B cell (primary cell): Measurements from ENCODE around the gene ARL14EP. TPM values are rescaled to one million over a fixed set of nuclear protein-coding genes. Genes with fewer than 3 reads are reported as not detected.

Experiments used
- ATAC-seq: fragments of 200-7000 bp; cut with Tn5 transposase; one replicate; pipeline ENCODE4 v1.10.0; 2021; ENCODE audit warnings: low read depth, mild to moderate bottlenecking, moderate number of reproducible peaks, moderate library complexity
- CTCF ChIA-PET: fragments of 350-600 bp; sonication (Branson Sonifier 250); formaldehyde crosslinking; loops from one replicate; lab custom pipeline; 2021; ENCODE audit warnings: antibody characterized with exemption, inconsistent platforms; lab: Charles Lee
- POLR2A ChIA-PET: fragments of 350-600 bp; sonication (Branson Sonifier 250); formaldehyde crosslinking; loops from one replicate; lab custom pipeline; 2021; ENCODE audit warnings: antibody characterized with exemption; lab: Charles Lee
- DNase-seq: peaks from one replicate; pipeline ENCODE4 v3.0.0; 2013
- H2AFZ ChIP-seq: 2 replicates; pipeline ENCODE4 v1.6.1; 2012; ENCODE audit warnings: mild to moderate bottlenecking, low read depth, low read length; ENCODE audit not compliant: insufficient read depth, poor library complexity, severe bottlenecking
- H3K27ac ChIP-seq, 2 donors: 1 replicate in 1 of 2; 2 replicates in 1 of 2; pipeline ENCODE4 v1.5.1; 2012 to 2013; ENCODE audit warnings: low read length in 2 of 2, mild to moderate bottlenecking in 2 of 2, moderate library complexity in 1 of 2
- H3K27me3 ChIP-seq, 4 experiments: fragments of 200-600 bp in 1 of 4; sonication (generic) in 1 of 4; replicated peaks in 1 of 4; 1 replicate in 2 of 4; 2 replicates in 2 of 4; pipeline versions ENCODE4 v1.6.1 to v1.7.0; 2013 to 2016; ENCODE audit warnings: low read length in 3 of 4, mild to moderate bottlenecking in 2 of 4, mixed read lengths in 1 of 4, moderate library complexity in 1 of 4; ENCODE audit not compliant: insufficient read depth in 4 of 4, control insufficient read depth in 3 of 4; ENCODE audit errors: control extremely low read depth in 1 of 4
- H3K36me3 ChIP-seq, 2 experiments: replicated peaks in 1 of 2; 1 replicate in 1 of 2; 2 replicates in 1 of 2; pipeline versions ENCODE4 v1.6.1 to v1.7.1; 2013; ENCODE audit warnings: low read length in 1 of 2; ENCODE audit not compliant: insufficient read depth in 2 of 2, control insufficient read depth in 1 of 2; ENCODE audit errors: control extremely low read depth in 1 of 2, extremely low read depth in 1 of 2
- H3K4me1 ChIP-seq, 2 donors: fragments of 200-600 bp in 1 of 2; sonication (generic) in 1 of 2; 1 replicate in 1 of 2; 2 replicates in 1 of 2; pipeline versions ENCODE4 v1.5.1 to v1.6.1; 2013 to 2017; ENCODE audit warnings: low read length in 2 of 2; ENCODE audit not compliant: control insufficient read depth in 2 of 2, insufficient read depth in 2 of 2
- H3K4me2 ChIP-seq: replicated peaks from 2 replicates; pipeline ENCODE3; 2012; ENCODE audit warnings: mild to moderate bottlenecking, low read depth, low read length; ENCODE audit not compliant: poor library complexity, severe bottlenecking
- H3K4me3 ChIP-seq, 5 experiments: fragments of 200-600 bp in 1 of 5; sonication (generic) in 1 of 5; 1 replicate in 3 of 5; 2 replicates in 2 of 5; pipeline versions ENCODE4 v1.5.1 to v1.7.0; 2011 to 2016; ENCODE audit warnings: low read length in 4 of 5, mild to moderate bottlenecking in 4 of 5, low read depth in 2 of 5, control low read depth in 1 of 5, moderate library complexity in 1 of 5; ENCODE audit not compliant: insufficient read depth in 1 of 5; ENCODE audit errors: control extremely low read depth in 1 of 5, extremely low read depth in 1 of 5
- H3K79me2 ChIP-seq: fragments of 200-600 bp; sonication (generic); one replicate; pipeline ENCODE4 v1.6.0; 2016; ENCODE audit warnings: low read length; ENCODE audit not compliant: control insufficient read depth, insufficient read depth
- H3K9ac ChIP-seq: fragments of 200-600 bp; sonication (generic); 2 replicates; pipeline ENCODE4 v1.6.1; 2017; ENCODE audit warnings: mild to moderate bottlenecking, low read length, moderate library complexity
- H3K9me3 ChIP-seq, 3 donors: one replicate each; pipeline versions ENCODE4 v1.6.1 to v1.7.1; 2013; ENCODE audit warnings: low read length in 2 of 3; ENCODE audit not compliant: control insufficient read depth in 2 of 3, insufficient read depth in 1 of 3; ENCODE audit errors: control extremely low read depth in 1 of 3
- H4K20me1 ChIP-seq: 2 replicates; pipeline ENCODE4 v1.6.0; 2012; ENCODE audit warnings: mild to moderate bottlenecking, low read length; ENCODE audit not compliant: insufficient read depth, control insufficient read depth, poor library complexity, severe bottlenecking
- H3K27ac Mint-ChIP-seq: one replicate; pipeline ENCODE4 v1.8.0; 2021; ENCODE audit warnings: mixed read lengths
- H3K27me3 Mint-ChIP-seq: one replicate; pipeline ENCODE4 v1.8.0; 2021; ENCODE audit warnings: mixed read lengths
- H3K4me1 Mint-ChIP-seq: one replicate; pipeline ENCODE4 v1.8.0; 2021; ENCODE audit warnings: mixed read lengths
- H3K4me3 Mint-ChIP-seq: one replicate; pipeline ENCODE4 v1.8.0; 2021; ENCODE audit warnings: mixed read lengths
- H3K9me3 Mint-ChIP-seq: one replicate; pipeline ENCODE4 v1.8.0; 2022; ENCODE audit warnings: mixed read lengths; ENCODE audit not compliant: insufficient read depth
- EZH2 ChIP-seq: IDR thresholded peaks from 2 replicates; pipeline ENCODE4 v1.6.1; 2012; ENCODE audit warnings: borderline replicate concordance, low read depth, mild to moderate bottlenecking, moderate library complexity, low read length; ENCODE audit not compliant: insufficient read depth, poor library complexity, severe bottlenecking
- WGBS: methylation state at CpG from one replicate; pipeline ENCODE4 v1.1.5; 2013; ENCODE audit warnings: missing lambda C conversion rate; ENCODE audit not compliant: insufficient coverage; 5-methylcytosine and 5-hydroxymethylcytosine counted together
- intact Hi-C: fragments of 100-400 bp; cut with micrococcal nuclease; formaldehyde crosslinking; loops from one replicate; pipeline ENCODE4 v1.10.0; 2022
- polyA plus RNA-seq: library from polyadenylated mRNA; depleted of rRNA; stranded (reverse); fragments of >200 nt; gene quantifications from 2 replicates; pipeline ENCODE4 v1.2.3, GENCODE V29; 2012
- total RNA-seq, 2 donors: library from RNA; stranded (reverse); fragments of 120-200 nt in 1 of 2; gene quantifications; 1 replicate in 1 of 2; 2 replicates in 1 of 2; pipeline versions ENCODE4 v1.2.3 to v1.2.4, GENCODE V29; 2013 to 2022
- TF ChIP-seq, protein P1 (sequence below): fragments of 200-600 bp; IDR thresholded peaks from one replicate; pipeline ENCODE4 v1.8.0; 2022; ENCODE audit warnings: antibody characterized with exemption, mild to moderate bottlenecking

The ARL14EP gene
- total and polyA plus RNA-seq, 2 donors (not counting 1 experiment from before 2014, with no cell fraction given), result 19.9 to 47.3 TPM

DNA sequence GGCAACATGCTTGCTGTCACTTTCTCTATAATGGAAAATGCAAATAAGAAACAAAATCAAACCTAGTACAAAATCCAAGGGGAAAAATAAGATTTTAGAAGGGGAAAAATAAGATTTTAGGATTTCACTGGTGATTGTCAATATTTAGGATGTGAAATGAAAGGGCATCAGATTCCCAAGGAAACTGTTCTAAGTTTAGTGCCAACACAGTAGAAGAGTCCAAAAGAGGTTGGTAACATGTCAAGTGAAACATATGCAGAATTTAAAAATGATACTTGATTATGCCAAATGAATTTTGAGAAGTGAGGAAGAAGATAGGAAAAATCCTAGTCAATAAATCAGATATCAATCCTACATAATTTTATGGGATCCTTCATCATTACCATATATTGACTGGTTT, 45.7 kb upstream of the ARL14EP start:
- CTCF ChIA-PET, result no interaction called here
- Histone ChIP-seq H3K4me2 (no peak overlapping the region), H3K27me3 (peaks cover 0 to 3% (median 1%) of the 10 kb centered on the region in 4 experiments), H3K9ac (no peak overlapping the region), H4K20me1 (no peaks in the 10 kb centered on the region), H3K4me3 (no peak overlapping the region), H3K4me1 (peaks cover 9 to 14% of the 10 kb centered on the region in 2 donors), H3K9me3 (peaks cover 0 to 3% (median 0%) of the 10 kb centered on the region in 3 donors), H3K36me3 (no peaks in the 10 kb centered on the region), H2AFZ (no peak overlapping the region), H3K79me2 (no peaks in the 10 kb centered on the region), H3K27ac (no peak overlapping the region)
- POLR2A ChIA-PET, result no interaction called here
- no peak for DNase-seq
- H3K4me3 Mint-ChIP-seq, result no peak overlapping the region
- TF ChIP-seq, protein P1, sequence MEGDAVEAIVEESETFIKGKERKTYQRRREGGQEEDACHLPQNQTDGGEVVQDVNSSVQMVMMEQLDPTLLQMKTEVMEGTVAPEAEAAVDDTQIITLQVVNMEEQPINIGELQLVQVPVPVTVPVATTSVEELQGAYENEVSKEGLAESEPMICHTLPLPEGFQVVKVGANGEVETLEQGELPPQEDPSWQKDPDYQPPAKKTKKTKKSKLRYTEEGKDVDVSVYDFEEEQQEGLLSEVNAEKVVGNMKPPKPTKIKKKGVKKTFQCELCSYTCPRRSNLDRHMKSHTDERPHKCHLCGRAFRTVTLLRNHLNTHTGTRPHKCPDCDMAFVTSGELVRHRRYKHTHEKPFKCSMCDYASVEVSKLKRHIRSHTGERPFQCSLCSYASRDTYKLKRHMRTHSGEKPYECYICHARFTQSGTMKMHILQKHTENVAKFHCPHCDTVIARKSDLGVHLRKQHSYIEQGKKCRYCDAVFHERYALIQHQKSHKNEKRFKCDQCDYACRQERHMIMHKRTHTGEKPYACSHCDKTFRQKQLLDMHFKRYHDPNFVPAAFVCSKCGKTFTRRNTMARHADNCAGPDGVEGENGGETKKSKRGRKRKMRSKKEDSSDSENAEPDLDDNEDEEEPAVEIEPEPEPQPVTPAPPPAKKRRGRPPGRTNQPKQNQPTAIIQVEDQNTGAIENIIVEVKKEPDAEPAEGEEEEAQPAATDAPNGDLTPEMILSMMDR, result no peak
- no peak for TF ChIP-seq EZH2
- no peak for ATAC-seq
- H3K27ac Mint-ChIP-seq, result no peak overlapping the region
- H3K4me1 Mint-ChIP-seq, result peaks cover 10% of the 10 kb centered on the region
- H3K9me3 Mint-ChIP-seq, result no peaks in the 10 kb centered on the region
- intact Hi-C loops, result no loop called here
- peaks cover 26% of the 10 kb centered on the region for H3K27me3 Mint-ChIP-seq

GRCh38 chr11:30279796-30280195, 43.1 kb upstream of the ARL14EP start:
- Mint-ChIP-seq H3K4me1 (peaks cover 13% of the 10 kb centered on the region), H3K27me3 (peaks cover 12% of the 10 kb centered on the region), H3K4me3 (no peak overlapping the region), H3K27ac (no peak overlapping the region), H3K9me3 (no peaks in the 10 kb centered on the region)
- no peaks in the 10 kb centered on the region for H4K20me1 ChIP-seq
- no peaks in the 10 kb centered on the region for H3K36me3 ChIP-seq
- H2AFZ ChIP-seq, result no peak overlapping the region
- DNase-seq (no peak), ATAC-seq (no peak)
- no peaks in the 10 kb centered on the region for H3K79me2 ChIP-seq
- peaks cover 12 to 19% of the 10 kb centered on the region in 2 donors for H3K4me1 ChIP-seq
- H3K9ac ChIP-seq, result no peak overlapping the region
- ChIA-PET CTCF (no interaction called here), POLR2A (no interaction called here)
- H3K4me3 ChIP-seq, result no peak overlapping the region
- H3K27ac ChIP-seq, result no peak overlapping the region
- H3K9me3 ChIP-seq, result peaks cover 0 to 3% (median 0%) of the 10 kb centered on the region in 3 donors
- no CpG with 5 or more reads among the region's 2 CpGs for WGBS
- TF ChIP-seq, protein P1, result no peak
- no peak for TF ChIP-seq EZH2
- intact Hi-C loops, result no loop called here
- H3K4me2 ChIP-seq, result no peak overlapping the region
- H3K27me3 ChIP-seq, result peaks cover 0 to 3% (median 0%) of the 10 kb centered on the region in 4 experiments
